MCF 10A (cell line): Measurements from ENCODE around the gene ACSL6. TPM values are rescaled to one million over a fixed set of nuclear protein-coding genes. Genes with fewer than 3 reads are reported as not detected.

Experiments used
- BruUV-seq: library from RNA; stranded (reverse); fragments of 400-500 nt; replicated peaks from 2 replicates; lab custom pipeline; 2021; lab: Mats Ljungman, UMichigan
- CTCF ChIA-PET: fragments of 300-600 bp; sonication (Branson Sonifier 250); formaldehyde crosslinking; extraction: SDS; loops from one replicate; lab custom pipeline; 2021; ENCODE audit warnings: antibody characterized with exemption, inconsistent platforms; lab: Yijun Ruan, JAX
- POLR2A ChIA-PET: fragments of 300-600, 350-650 bp; sonication (Branson Sonifier 250); formaldehyde crosslinking; extraction: SDS; loops from one replicate; lab custom pipeline; 2020; ENCODE audit warnings: antibody characterized with exemption, inconsistent platforms; lab: Yijun Ruan, JAX
- DNase-seq: peaks from one replicate; pipeline ENCODE4 v3.0.0-alpha.2; 2018; ENCODE audit not compliant: unreplicated experiment
- H3K27ac Mint-ChIP-seq: one replicate; pipeline ENCODE4 v1.8.0; 2022; ENCODE audit warnings: mild to moderate bottlenecking, low read depth, mixed read lengths; ENCODE audit not compliant: unreplicated experiment
- H3K27me3 Mint-ChIP-seq: one replicate; pipeline ENCODE4 v1.8.0; 2022; ENCODE audit warnings: mixed read lengths; ENCODE audit not compliant: insufficient read depth, unreplicated experiment
- H3K36me3 Mint-ChIP-seq: one replicate; pipeline ENCODE4 v1.8.0; 2022; ENCODE audit warnings: mild to moderate bottlenecking, moderate library complexity, mixed read lengths; ENCODE audit not compliant: insufficient read depth, unreplicated experiment
- H3K4me1 Mint-ChIP-seq: one replicate; pipeline ENCODE4 v1.8.0; 2022; ENCODE audit warnings: mixed read lengths; ENCODE audit not compliant: insufficient read depth, unreplicated experiment
- H3K4me3 Mint-ChIP-seq: one replicate; pipeline ENCODE4 v1.8.0; 2022; ENCODE audit warnings: mild to moderate bottlenecking, moderate library complexity, mixed read lengths; ENCODE audit not compliant: unreplicated experiment
- H3K9me3 Mint-ChIP-seq: one replicate; pipeline ENCODE4 v1.8.0; 2022; ENCODE audit warnings: mixed read lengths; ENCODE audit not compliant: unreplicated experiment
- CTCF ChIP-seq: fragments of 200-600 bp; IDR thresholded peaks from one replicate; pipeline ENCODE4 v1.8.0; 2022; ENCODE audit warnings: antibody characterized with exemption, mild to moderate bottlenecking; ENCODE audit not compliant: unreplicated experiment
- intact Hi-C: fragments of 100-400 bp; cut with micrococcal nuclease; formaldehyde crosslinking; loops from 2 replicates; pipeline ENCODE4 v1.14.1; 2022
- total RNA-seq: library from RNA; stranded (reverse); gene quantifications from 2 replicates; pipeline ENCODE4 v1.2.3, GENCODE V29; 2022

The ACSL6 gene
- total RNA-seq, 1 experiment from 2014 or later = not detected

- Mint-ChIP-seq H3K27me3 (peaks cover 42% of the 10 kb centered on the region), H3K36me3 (no peaks in the 10 kb centered on the region), H3K9me3 (no peaks in the 10 kb centered on the region), H3K4me1 (no peaks in the 10 kb centered on the region), H3K4me3 (no peak overlapping the region), H3K27ac (no peak overlapping the region)
- POLR2A ChIA-PET = no interaction called here
- DNase-seq = no peak
- intact Hi-C loops = no loop called here
- BruUV-seq = no TSS peak
- CTCF ChIA-PET = interaction anchor here (1.0 kb wide), 1 partner anchor 9 kb away, joined by 3 read pairs; no protein-coding TSS in a partner anchor
- no peak for TF ChIP-seq CTCF
Observed at GRCh38 chr5:131942016-131942415, 69.4 kb downstream of the ACSL6 start.

- Mint-ChIP-seq H3K4me3 (no peak overlapping the region), H3K9me3 (no peaks in the 10 kb centered on the region), H3K27ac (no peak overlapping the region), H3K36me3 (no peaks in the 10 kb centered on the region), H3K27me3 (peaks cover 64% of the 10 kb centered on the region), H3K4me1 (no peaks in the 10 kb centered on the region)
- no TSS peak for BruUV-seq
- ChIA-PET POLR2A (no interaction called here), CTCF (interaction anchor here (0.7 kb wide), 1 partner anchor 349 kb away, joined by 3 read pairs; no protein-coding TSS in a partner anchor)
- DNase-seq = no peak
- intact Hi-C loops = no loop called here
- no peak for TF ChIP-seq CTCF
Observed at GRCh38 chr5:131939690-131940345, 71.6 kb downstream of the ACSL6 start.

GRCh38 chr5:131932235-131932634 lies 79.2 kb downstream of the ACSL6 start:
- CTCF ChIA-PET = interaction anchor here (0.8 kb wide), 1 partner anchor 122 kb away, joined by 3 read pairs; no protein-coding TSS in a partner anchor
- intact Hi-C loops = no loop called here
- Mint-ChIP-seq H3K4me1 (no peaks in the 10 kb centered on the region), H3K27me3 (peaks cover 82% of the 10 kb centered on the region), H3K36me3 (no peaks in the 10 kb centered on the region), H3K9me3 (peaks cover 31% of the 10 kb centered on the region), H3K4me3 (no peak overlapping the region), H3K27ac (no peak overlapping the region)
- no TSS peak for BruUV-seq
- TF ChIP-seq CTCF = no peak
- POLR2A ChIA-PET = interaction anchor here (1.3 kb wide), 1 partner anchor 9 kb away, joined by 3 read pairs; no protein-coding TSS in a partner anchor
- DNase-seq = no peak

GRCh38 chr5:131928957-131929356 lies 82.5 kb downstream of the ACSL6 start:
- no peak for DNase-seq
- BruUV-seq = no TSS peak
- Mint-ChIP-seq H3K36me3 (no peaks in the 10 kb centered on the region), H3K4me1 (no peaks in the 10 kb centered on the region), H3K27me3 (peaks cover 88% of the 10 kb centered on the region), H3K9me3 (peaks cover 36% of the 10 kb centered on the region), H3K27ac (no peak overlapping the region), H3K4me3 (no peak overlapping the region)
- TF ChIP-seq CTCF = no peak
- intact Hi-C loops = loop anchor here (5.0 kb wide), 1 partner anchor 1342 kb away; no protein-coding TSS in a partner anchor
- CTCF ChIA-PET = no interaction called here
- POLR2A ChIA-PET = interaction anchor here (0.6 kb wide), 1 partner anchor 301 kb away, joined by 5 read pairs; no protein-coding TSS in a partner anchor
